NK-92 treated with Interleukin-12 subunit alpha and Interleukin-12 subunit beta, amount 100 ng/mL, for 24 hours (cell line): ENCODE measurements around the gene PARVB.

Experiments
- DNase-seq: peaks from one replicate; lab custom pipeline; 2025; lab: John Stamatoyannopoulos, UW

Gene PARVB

GRCh38 chr22:44024288-44024921 is at the start of gene PARVB:
Gene PARVB (plus strand): TSS chr22:44024302. CDS start chr22:44024340, 38 bp downstream.
- DNase-seq, result no peak

- no peak for DNase-seq
Measured at GRCh38 chr22:43975041-43975440, 49.1 kb upstream of the PARVB start.

- DNase-seq, result no peak
Measured at GRCh38 chr22:43976861-43977795, 47.0 kb upstream of the PARVB start.

- DNase-seq, result no peak
Measured at GRCh38 chr22:43978558-43978957, 45.5 kb upstream of the PARVB start.

- DNase-seq, result no peak
Measured at GRCh38 chr22:43980579-43980978, 43.5 kb upstream of the PARVB start.

- no peak for DNase-seq
Measured at GRCh38 chr22:43980996-43981395, 43.1 kb upstream of the PARVB start.

GRCh38 chr22:43983808-43984207 is 40.3 kb upstream of the PARVB start:
- no peak for DNase-seq

- DNase-seq, result no peak
Measured at GRCh38 chr22:43985532-43985931, 38.6 kb upstream of the PARVB start.

- DNase-seq, result no peak
Measured at GRCh38 chr22:43988116-43988820, 35.8 kb upstream of the PARVB start.

GRCh38 chr22:43988960-43989359 is 35.1 kb upstream of the PARVB start:
- no peak for DNase-seq

- DNase-seq, result no peak
Measured at GRCh38 chr22:43990044-43990443, 34.1 kb upstream of the PARVB start.

- DNase-seq, result no peak
Measured at GRCh38 chr22:43991316-43992020, 32.6 kb upstream of the PARVB start.

- no peak for DNase-seq
Measured at GRCh38 chr22:43992331-43992821, 31.7 kb upstream of the PARVB start.

- no peak for DNase-seq
Measured at GRCh38 chr22:43993072-43993760, 30.9 kb upstream of the PARVB start.

- no peak for DNase-seq
Measured at GRCh38 chr22:43994006-43994405, 30.1 kb upstream of the PARVB start.

GRCh38 chr22:43994416-43994815 is 29.7 kb upstream of the PARVB start:
- no peak for DNase-seq

- no peak for DNase-seq
Measured at GRCh38 chr22:43995057-43995685, 28.9 kb upstream of the PARVB start.

GRCh38 chr22:43995798-43996169 is 28.3 kb upstream of the PARVB start:
- DNase-seq, result no peak

- DNase-seq, result no peak
Measured at GRCh38 chr22:43996170-43996980, 27.7 kb upstream of the PARVB start.

GRCh38 chr22:43996981-43997265 is 27.2 kb upstream of the PARVB start:
- no peak for DNase-seq
